ENCODE results near the gene ZNF117.
"Not testable (repeated sequence)": the region's sequence is repeated elsewhere in the genome, so short reads cannot be mapped to it uniquely, and the experiment has no call there.

Gene ZNF117

GRCh38 chr7:64990936-64991335 is at the start of gene ZNF117:
Gene ZNF117 (minus strand): TSS chr7:64991036.
- no peak for DNase-seq

GRCh38 chr7:65038767-65039166 is 47.9 kb upstream of the ZNF117 start:
- DNase-seq, result not testable (repeated sequence)

- no peak for DNase-seq
Observed at GRCh38 chr7:65037740-65038688, 47.2 kb upstream of the ZNF117 start.

- DNase-seq, result not testable (repeated sequence)
Observed at GRCh38 chr7:65036526-65036925, 45.7 kb upstream of the ZNF117 start.

GRCh38 chr7:65035469-65035868 is 44.6 kb upstream of the ZNF117 start:
- DNase-seq, result not testable (repeated sequence)

- DNase-seq, result not testable (repeated sequence)
Observed at GRCh38 chr7:65034120-65034782, 43.4 kb upstream of the ZNF117 start.

- not testable (repeated sequence) for DNase-seq
Observed at GRCh38 chr7:65033391-65033790, 42.6 kb upstream of the ZNF117 start.

- not testable (repeated sequence) for DNase-seq
Observed at GRCh38 chr7:65025023-65025422, 34.2 kb upstream of the ZNF117 start.

- not testable (repeated sequence) for DNase-seq
Observed at GRCh38 chr7:65020978-65021377, 30.1 kb upstream of the ZNF117 start.

- DNase-seq, result not testable (repeated sequence)
Observed at GRCh38 chr7:65009881-65010280, 19.0 kb upstream of the ZNF117 start.

- not testable (repeated sequence) for DNase-seq
Observed at GRCh38 chr7:65009394-65009793, 18.6 kb upstream of the ZNF117 start.

- not testable (repeated sequence) for DNase-seq
Observed at GRCh38 chr7:65007036-65007435, 16.2 kb upstream of the ZNF117 start.

- DNase-seq, result peak; percentile 87
Observed at GRCh38 chr7:65006094-65006992, 15.5 kb upstream of the ZNF117 start, which contains the start of gene ERV3-1. Gene ERV3-1 (minus strand): TSS chr7:65006687. CDS start chr7:64993026, 13,661 bp downstream.

- no peak for DNase-seq
Observed at GRCh38 chr7:65004575-65004974, 13.7 kb upstream of the ZNF117 start.

- no peak for DNase-seq
Observed at GRCh38 chr7:65002972-65003585, 12.2 kb upstream of the ZNF117 start.

GRCh38 chr7:65001291-65001814 is 10.5 kb upstream of the ZNF117 start:
- DNase-seq, result no peak

GRCh38 chr7:64999165-65000004 is 8.5 kb upstream of the ZNF117 start:
- DNase-seq, result no peak

GRCh38 chr7:64998865-64999164 is 8.0 kb upstream of the ZNF117 start:
- no peak for DNase-seq

- DNase-seq, result no peak
Observed at GRCh38 chr7:64997927-64998391, 7.1 kb upstream of the ZNF117 start.

GRCh38 chr7:64997164-64997908 is 6.5 kb upstream of the ZNF117 start:
- no peak for DNase-seq
